ENCODE data around the gene GPSM1.
"Not testable (repeated sequence)": the region's sequence is repeated elsewhere in the genome, so short reads cannot be mapped to it uniquely, and the experiment has no call there.

The GPSM1 gene

DNA sequence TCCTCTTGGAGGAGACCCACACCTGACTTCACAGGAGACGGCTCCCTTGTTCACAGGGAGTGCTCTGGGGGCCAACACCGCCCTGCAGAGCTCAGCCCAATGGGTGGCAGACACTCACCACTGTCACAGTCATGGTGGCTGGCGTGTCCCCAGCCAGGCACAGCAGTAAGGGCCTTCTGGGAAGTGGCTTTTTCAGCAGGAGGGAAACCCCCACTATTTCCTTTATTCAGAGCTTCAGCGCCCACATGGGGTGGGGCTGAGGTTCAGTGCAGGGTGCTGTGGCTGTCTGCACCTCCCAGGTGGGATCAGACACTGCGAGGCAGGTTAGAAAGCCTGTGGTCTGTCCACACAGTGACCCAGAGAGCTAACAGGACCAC lies 76.2 kb downstream of the GPSM1 start:
- H3K27ac ChIP-seq: no peak overlapping the region
- TF ChIP-seq, protein P1, sequence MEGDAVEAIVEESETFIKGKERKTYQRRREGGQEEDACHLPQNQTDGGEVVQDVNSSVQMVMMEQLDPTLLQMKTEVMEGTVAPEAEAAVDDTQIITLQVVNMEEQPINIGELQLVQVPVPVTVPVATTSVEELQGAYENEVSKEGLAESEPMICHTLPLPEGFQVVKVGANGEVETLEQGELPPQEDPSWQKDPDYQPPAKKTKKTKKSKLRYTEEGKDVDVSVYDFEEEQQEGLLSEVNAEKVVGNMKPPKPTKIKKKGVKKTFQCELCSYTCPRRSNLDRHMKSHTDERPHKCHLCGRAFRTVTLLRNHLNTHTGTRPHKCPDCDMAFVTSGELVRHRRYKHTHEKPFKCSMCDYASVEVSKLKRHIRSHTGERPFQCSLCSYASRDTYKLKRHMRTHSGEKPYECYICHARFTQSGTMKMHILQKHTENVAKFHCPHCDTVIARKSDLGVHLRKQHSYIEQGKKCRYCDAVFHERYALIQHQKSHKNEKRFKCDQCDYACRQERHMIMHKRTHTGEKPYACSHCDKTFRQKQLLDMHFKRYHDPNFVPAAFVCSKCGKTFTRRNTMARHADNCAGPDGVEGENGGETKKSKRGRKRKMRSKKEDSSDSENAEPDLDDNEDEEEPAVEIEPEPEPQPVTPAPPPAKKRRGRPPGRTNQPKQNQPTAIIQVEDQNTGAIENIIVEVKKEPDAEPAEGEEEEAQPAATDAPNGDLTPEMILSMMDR (IDR thresholded peaks at IDR 0.05): no peak
- TF ChIP-seq ZFX (IDR thresholded peaks at IDR 0.05; ENCODE audit: borderline replicate concordance): no peak

DNA sequence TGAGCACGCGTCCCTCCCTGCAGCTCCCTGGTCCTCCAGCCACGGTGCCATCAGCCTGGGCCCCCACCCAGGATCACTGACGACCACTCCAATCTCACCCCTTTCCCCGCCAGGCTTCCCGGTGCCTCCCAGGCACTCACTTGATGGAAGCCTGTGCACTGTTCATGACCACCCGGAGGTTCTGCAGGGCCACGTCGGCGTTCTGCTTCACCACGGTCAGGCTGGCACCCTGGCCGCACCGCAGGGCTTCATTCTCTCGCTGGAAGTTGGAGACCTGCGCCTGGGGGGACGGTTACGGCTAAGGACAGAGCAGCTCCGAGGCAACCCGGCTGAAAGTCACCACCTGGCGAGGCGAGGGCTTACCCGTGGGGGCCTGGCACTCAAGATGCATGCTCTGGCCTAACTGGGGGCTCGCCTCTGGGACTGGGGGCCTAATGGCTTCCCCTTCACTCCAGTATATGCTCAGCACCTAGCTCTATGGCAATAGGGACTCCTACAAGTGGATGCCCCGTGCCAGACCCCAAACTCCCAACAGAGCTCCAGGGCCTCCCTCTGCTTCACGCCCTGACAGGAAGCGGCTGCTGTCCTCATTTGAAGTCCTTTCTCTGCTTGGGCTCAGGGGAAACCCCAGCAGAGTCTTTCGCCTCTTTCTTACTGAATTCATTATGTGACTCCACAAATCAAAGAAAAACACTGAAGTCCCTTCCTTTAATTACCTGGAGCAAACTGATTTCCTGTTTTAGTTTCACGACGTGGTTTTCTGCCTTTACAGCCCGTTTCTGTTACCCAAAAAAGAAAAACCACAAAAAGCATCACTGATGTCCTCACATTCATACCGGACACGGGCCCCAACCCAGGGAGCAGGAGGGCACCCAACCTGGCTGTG lies 76.8 kb downstream of the GPSM1 start:
- H3K27ac ChIP-seq: no peak overlapping the region
- no peak for TF ChIP-seq ZFX (IDR thresholded peaks at IDR 0.05; ENCODE audit: borderline replicate concordance)
- TF ChIP-seq, protein P1 (IDR thresholded peaks at IDR 0.05): no peak

DNA sequence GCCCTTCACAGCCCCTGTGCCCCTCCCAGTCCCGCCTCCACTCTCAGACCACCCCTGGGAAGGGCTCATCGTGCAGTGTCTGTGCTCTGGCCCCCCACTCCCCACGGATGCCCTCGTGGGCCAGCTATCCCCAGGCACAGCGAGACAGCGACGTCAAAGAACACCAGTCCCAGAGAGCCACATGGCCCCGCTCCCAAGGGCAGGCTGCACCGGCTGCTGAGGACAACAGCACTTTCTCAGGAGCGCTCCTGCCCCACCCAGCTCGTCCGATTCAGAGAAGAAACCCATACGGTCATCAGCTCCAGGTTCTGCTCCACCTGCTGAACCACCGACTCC lies 77.4 kb downstream of the GPSM1 start:
- H3K27ac ChIP-seq: no peak overlapping the region
- TF ChIP-seq ZFX (IDR thresholded peaks at IDR 0.05; ENCODE audit: borderline replicate concordance): no peak

DNA sequence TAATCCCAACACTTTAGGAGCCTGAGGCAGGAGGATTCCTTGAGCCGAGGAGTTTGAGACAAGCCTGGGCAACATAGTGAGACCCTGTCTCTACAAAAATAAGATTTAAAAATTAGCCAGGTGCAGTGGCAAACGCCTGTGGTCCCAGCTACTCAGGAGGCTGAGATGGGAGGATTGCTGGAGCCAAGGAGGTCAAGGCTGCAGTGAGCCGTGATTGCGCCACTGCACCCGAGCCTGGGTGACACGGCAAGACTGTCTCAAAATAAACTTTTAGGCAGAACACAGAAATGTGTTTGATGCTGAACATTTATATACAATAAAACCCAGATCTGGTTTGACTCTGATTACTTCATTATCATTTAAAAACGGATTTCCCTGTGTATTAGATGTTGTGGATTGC lies 78.1 kb downstream of the GPSM1 start:
- no peak overlapping the region for H3K27ac ChIP-seq

DNA sequence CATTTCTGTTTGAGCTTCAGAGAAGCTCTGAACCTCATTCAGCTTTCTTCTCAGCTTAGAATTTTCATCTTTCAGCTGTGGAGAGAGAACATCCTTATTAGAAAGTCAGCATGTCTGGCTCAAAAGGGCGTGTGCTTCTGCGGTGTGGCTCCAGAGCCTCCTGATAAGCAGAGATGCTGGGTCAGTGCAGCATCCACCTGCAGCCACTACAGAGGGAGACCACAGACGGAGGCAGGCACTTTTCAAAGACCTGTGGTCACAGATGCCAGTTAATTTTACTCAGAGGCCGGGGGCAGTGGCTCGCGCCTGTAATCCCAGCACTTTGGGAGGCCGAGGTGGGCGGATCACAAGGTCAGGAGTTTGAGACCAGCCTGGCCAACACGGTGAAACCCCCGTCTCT lies 78.6 kb downstream of the GPSM1 start:
- not testable (repeated sequence) for H3K27ac ChIP-seq

More for the DNA sequence above, 78.1 kb downstream of the GPSM1 start:
- TF ChIP-seq ZFX (IDR thresholded peaks at IDR 0.05; ENCODE audit: borderline replicate concordance): no peak
- TF ChIP-seq, protein P1 (IDR thresholded peaks at IDR 0.05): no peak

DNA sequence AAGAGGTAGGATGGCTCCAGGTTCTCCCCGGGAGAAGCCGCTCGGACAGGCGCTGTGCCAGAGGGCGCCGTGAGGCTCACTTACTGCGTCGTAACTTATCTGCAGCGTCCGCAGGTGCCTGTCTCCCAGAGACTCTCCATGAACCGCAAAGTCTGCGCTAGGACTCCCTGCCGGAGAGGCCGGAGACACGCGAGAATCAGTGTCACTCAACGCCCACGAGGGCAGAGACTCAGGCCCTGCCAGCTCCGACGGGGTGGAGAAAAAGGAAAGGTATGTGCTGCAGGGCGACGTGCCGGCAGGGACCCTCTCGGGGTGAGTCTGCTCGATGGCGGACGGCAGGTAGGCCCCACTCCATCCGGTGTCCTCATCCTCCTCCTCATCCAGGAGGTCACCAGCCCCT lies 79.7 kb downstream of the GPSM1 start:
- not testable (repeated sequence) for H3K27ac ChIP-seq

DNA sequence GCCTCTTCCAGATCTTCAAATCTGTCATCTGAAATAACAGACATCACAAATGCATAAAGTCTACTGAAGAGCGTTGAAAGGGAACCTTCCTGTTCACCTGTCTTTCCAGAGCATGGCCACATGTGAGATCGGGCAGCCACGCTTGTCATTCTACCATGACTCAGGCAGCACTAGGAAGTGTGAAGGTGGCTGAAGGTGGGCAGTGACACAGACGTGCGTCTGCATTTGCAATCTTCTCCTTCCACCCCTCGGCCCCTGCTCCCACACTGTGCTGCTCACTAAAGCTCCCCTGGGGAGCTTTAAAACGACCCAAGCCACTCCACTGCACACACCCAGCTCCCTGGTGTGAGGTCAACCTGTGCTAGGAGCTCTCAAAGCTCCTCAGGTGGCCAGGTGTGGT lies 80.6 kb downstream of the GPSM1 start:
- no peak overlapping the region for H3K27ac ChIP-seq
- TF ChIP-seq, protein P1 (IDR thresholded peaks at IDR 0.05): no peak
- TF ChIP-seq ZFX (IDR thresholded peaks at IDR 0.05; ENCODE audit: borderline replicate concordance): no peak

All from 22Rv1 (cell line).